ENCODE data around the gene NTMT2.
"Not testable (repeated sequence)": the region's sequence is repeated elsewhere in the genome, so short reads cannot be mapped to it uniquely, and the experiment has no call there.

NTMT2 gene

GRCh38 chr1:170145770-170146676 lies at the start of gene NTMT2:
TSS of gene NTMT2 (plus strand) at chr1:170145959. CDS start at chr1:170146108, 149 bp downstream.
- DNase-seq: no peak

GRCh38 chr1:170095976-170096748 lies 49.6 kb upstream of the NTMT2 start:
- DNase-seq: no peak

DNA sequence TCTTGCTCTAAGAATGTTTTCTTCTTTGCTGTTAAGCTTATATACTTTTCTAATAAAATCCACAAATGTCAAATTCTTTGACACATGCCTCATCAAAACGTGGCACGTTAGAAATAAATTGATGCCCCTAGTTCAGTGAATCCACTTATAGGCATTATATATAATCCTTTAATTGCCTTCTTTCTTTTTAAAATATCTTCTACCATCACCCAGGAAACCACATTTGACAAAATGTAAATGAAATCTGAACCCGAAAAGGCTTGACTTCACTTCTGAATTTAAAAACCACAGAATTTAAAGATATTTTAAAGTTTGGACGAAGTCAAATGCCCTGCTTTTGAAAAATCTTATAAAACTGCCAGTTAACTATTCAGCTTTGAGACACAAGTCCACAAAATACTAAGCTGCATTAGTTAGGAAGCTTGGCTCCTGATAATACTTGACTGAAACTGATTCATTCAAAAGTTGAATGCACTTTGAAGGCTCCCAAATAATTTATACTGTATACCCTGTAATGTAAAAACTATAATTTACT lies 48.9 kb upstream of the NTMT2 start:
- no peak for DNase-seq

DNA sequence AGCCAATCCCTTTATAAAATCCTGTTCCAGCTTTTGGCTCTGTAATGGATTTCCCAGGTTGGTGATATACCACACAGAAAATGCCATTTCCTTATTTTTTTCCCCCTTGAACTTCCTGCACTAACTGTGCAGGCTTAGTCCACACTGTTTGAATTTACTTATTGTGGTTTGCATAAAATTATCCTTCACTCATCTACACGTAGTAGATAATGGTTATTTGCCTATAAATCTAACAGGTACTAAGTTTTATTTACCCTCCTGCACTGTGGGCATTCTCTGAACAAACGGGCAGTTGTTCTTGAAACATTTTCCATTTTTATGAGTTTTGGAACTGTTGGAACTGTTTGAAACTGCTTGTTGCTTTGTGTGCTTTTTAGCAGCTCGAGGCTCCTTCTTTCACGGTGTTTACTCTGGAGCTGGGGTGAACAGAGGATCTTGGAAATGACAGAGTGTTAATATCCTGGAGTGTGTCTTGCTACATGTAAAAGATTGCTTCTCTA lies 48.3 kb upstream of the NTMT2 start:
- DNase-seq: no peak

GRCh38 chr1:170113140-170113539 lies 32.6 kb upstream of the NTMT2 start:
- not testable (repeated sequence) for DNase-seq

DNA sequence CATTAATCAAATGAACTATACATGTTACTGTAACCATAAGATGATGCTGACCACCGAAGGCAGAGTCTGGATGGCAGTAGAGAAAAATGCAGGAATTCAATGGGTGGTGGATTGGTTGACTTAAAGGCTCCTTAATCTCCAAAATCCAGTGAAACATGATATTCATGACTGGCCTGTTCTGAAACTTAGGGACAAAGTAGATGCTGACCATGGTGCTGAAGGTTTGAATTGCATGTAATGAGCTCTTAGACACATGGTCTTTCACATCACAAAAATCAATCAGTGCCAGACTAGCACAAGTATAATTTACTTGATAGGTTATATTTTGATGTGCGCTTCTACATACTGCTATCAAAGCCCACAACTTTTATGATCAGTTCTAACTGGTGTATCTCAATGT lies 30.9 kb upstream of the NTMT2 start:
- DNase-seq: no peak

DNA sequence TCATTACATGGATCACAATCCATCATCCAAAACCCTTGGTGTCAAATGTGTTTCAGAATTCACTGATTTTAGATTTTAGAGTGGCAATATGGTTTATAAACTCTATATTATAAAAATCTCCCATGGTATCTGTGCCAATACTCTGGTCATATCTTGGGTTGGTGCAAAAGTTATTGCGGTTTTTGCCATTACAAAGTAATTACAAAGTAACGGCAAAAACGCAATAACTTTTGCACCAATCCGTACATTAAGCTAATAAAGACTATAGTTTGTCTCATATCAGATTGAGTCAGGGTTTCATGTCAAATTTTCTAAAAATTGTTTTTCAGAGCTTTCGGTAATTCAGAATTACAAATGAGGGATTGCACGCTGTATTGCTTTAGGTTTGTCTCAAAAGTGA lies 23.4 kb upstream of the NTMT2 start:
- DNase-seq: no peak

- DNase-seq: no peak
These were observed 20.5 kb upstream of the NTMT2 start for GRCh38 chr1:170125269-170125668.

GRCh38 chr1:170126696-170127095 lies 19.1 kb upstream of the NTMT2 start:
- no peak for DNase-seq

DNA sequence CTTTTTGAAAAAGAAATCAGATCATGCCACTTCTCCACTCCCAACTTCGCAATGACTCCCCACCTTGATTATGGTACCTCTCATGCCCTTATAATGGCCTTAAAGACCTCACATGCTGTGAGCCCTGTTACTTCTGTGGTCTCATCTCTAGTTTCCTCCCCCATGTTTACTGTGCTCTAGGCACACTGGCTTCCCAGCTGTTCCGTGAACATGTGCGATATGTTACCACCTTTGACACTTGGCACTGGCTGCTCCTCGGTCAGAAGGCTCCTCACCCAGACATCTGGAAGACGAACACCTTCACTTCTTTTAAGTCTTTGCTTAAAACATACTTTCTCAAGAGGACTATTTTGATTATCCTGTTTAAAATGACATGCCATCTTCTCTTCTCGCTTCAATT lies 14.3 kb upstream of the NTMT2 start:
- DNase-seq: no peak

- no peak for DNase-seq
These were observed 13.8 kb upstream of the NTMT2 start for GRCh38 chr1:170131984-170132383.

DNA sequence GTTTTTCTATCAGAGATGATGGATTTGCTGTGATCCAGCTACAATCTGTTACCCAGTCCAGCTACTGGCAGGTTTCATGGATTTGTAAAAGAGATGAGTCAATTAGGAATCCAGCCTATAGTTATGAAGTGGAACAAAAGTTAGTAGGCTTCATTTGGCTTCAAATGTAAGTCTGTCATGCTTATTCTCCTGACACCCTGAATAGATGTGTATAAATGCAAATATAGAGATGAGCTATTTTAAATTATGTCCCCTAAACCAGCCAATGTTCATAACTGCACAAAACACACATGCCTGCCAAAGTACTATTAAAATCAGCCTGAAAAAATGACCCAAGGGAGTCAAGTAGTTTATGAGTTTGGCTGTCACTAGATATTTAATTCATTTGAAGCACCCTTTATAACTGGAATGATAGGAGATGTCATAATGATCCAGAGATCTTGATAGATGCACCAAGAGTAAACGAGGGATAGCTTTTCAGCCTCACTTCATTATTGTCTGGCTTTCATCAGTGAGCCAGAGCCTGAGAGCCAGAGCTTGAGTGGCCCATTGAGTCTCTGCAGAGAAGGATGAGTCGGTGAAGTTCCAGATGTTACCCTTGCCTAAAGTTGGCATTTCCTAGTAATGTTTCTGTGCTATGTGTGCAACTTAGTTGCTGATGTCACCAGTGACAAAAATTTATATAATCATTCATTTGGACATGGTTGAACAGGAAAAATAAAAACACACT lies 11.8 kb upstream of the NTMT2 start:
- DNase-seq: no peak

DNA sequence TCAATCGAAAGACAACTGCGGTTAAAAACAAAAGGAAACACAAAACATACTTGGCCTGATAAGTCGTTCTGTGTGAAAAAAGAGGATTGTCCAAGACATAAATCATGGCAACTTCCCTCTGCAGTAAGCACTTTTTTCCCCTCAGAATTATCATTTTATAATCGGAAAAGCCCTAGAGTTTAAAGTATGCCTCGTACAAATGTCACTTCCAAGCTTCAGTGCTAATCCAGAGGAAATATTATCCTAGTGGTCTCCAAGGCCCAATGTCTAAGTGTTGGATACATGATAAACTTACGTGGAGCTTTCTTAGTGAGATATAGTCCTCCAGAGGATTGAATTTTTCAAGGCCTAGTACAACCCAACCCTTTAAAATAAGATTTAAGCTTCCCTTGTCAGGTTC lies 11.2 kb upstream of the NTMT2 start:
- no peak for DNase-seq

DNA sequence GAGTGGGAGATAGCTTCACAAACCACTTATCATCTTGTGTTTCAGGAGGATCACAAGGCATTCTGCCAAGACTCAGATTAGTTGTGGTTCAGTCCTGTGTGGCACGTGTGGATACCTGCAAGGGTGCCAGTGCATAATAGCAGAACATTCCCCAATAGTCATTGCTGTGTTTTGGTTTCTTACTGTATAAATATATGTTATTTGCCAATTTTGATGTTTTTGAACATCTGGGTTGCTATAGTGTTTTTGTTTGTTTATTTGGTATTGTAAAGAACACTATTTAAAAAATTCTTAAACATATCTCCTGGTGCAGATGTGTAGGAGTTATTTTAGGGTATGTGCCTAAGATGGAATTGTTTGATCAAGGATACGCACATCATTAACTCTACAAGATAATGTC lies 5.4 kb upstream of the NTMT2 start:
- no peak for DNase-seq

DNA sequence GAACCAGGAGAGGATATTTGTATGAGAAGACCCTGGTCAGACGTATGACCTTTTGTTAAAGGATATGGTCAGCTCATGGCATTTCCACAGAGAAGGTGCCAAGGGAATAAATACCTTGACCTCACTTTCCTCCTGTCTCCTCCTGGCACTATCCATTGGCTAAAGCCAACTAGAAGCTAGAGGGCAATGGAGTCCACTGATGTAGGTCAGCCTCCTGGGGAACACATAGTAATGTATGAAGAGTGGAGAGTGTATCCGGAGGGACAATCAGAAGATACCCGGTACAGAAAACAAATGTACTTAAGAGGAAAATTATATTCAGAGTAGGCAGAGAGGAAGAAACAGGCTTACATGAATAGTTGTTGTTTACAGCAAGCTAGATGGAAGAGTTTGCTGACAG lies 698 bp upstream of the NTMT2 start:
- no peak for DNase-seq

GRCh38 chr1:170146720-170147263 lies 1.0 kb downstream of the NTMT2 start:
- no peak for DNase-seq

DNA sequence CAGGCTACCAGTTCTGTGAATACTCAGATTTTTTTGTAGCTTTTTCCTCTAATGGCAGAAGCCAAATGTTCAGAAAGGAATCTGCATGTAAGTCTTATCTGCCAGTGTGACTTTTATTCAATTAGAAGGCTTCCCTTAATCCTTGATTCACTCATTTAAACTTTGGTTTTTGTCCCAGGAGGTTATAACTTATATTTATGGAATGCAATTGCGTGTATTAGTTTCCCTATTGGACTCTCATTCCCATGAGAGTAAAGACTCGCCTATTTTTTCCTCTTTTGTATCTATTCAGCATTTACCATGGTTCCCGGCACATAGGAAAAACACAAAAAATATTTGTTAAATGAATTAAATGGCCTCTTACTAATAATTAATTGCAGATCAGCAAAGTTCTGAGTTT lies 3.5 kb downstream of the NTMT2 start:
- DNase-seq: no peak

- no peak for DNase-seq
These were observed 4.3 kb downstream of the NTMT2 start for GRCh38 chr1:170150016-170150415.

GRCh38 chr1:170150921-170151320 lies 5.2 kb downstream of the NTMT2 start:
- DNase-seq: no peak

- DNase-seq: no peak
These were observed 7.7 kb downstream of the NTMT2 start for GRCh38 chr1:170153417-170153816.

GRCh38 chr1:170155055-170155454 lies 9.3 kb downstream of the NTMT2 start:
- no peak for DNase-seq

GRCh38 chr1:170156594-170156993 lies 10.8 kb downstream of the NTMT2 start:
- DNase-seq: no peak

- DNase-seq: no peak
These were observed 12.1 kb downstream of the NTMT2 start for GRCh38 chr1:170157820-170158219.
